Measurements from ENCODE around the gene MITF. TPM values are rescaled to one million over a fixed set of nuclear protein-coding genes. Genes with fewer than 3 reads are reported as not detected.

Gene MITF
- total and polyA plus RNA-seq, 10 donors: 0.83 to 11.9 (median 6.2) TPM

GRCh38 chr3:69951616-69952015 is 212.4 kb downstream of the MITF start:
- TF ChIP-seq POLR2AphosphoS5 (IDR thresholded peaks at IDR 0.05) (no peak), POLR2A (IDR thresholded peaks at IDR 0.05) (no peak), CTCF (IDR thresholded peaks at IDR 0.05 in 8 of 11, conservative IDR thresholded peaks at IDR 0.05 in 3 of 11) (no peak)
- intact Hi-C loops (cut with DNase I; ENCODE audit: low total_unique reads): no loop called here
- Histone ChIP-seq H3K36me3 (no peaks in the 10 kb centered on the region), H3K27ac (no peak overlapping the region), H3K4me3 (no peak overlapping the region), H3K27me3 (replicated peaks in 1 of 7) (no peaks in the 10 kb centered on the region), H3K9me3 (no peaks in the 10 kb centered on the region), H3K4me1 (no peaks in the 10 kb centered on the region)
- WGBS, 5 donors: 71 to 90% (median 77%) methylated on average over 3 of the region's 3 CpGs
- no peak for DNase-seq

- Histone ChIP-seq H3K9me3 (no peaks in the 10 kb centered on the region), H3K36me3 (peaks cover 0 to 9% (median 0%) of the 10 kb centered on the region in 6 donors), H3K27ac (no peak overlapping the region), H3K4me1 (no peaks in the 10 kb centered on the region), H3K4me3 (no peak overlapping the region), H3K27me3 (replicated peaks in 1 of 7) (no peaks in the 10 kb centered on the region)
- 76 to 85% (median 82%) methylated on average over 7 of the region's 7 CpGs for WGBS, 5 donors
- intact Hi-C loops (cut with DNase I; ENCODE audit: low total_unique reads): no loop called here
- no peak for DNase-seq
- TF ChIP-seq POLR2A (IDR thresholded peaks at IDR 0.05) (no peak), CTCF (IDR thresholded peaks at IDR 0.05 in 8 of 11, conservative IDR thresholded peaks at IDR 0.05 in 3 of 11) (no peak)
These were observed 220.3 kb downstream of the MITF start for GRCh38 chr3:69959581-69959980.

- Histone ChIP-seq H3K27ac (no peak overlapping the region), H3K9me3 (no peaks in the 10 kb centered on the region), H3K36me3 (peaks cover 0 to 9% (median 0%) of the 10 kb centered on the region in 6 donors), H3K27me3 (replicated peaks in 1 of 7) (no peaks in the 10 kb centered on the region), H3K4me1 (no peaks in the 10 kb centered on the region), H3K4me3 (no peak overlapping the region)
- DNase-seq: no peak
- TF ChIP-seq POLR2AphosphoS5 (IDR thresholded peaks at IDR 0.05) (no peak), CTCF (IDR thresholded peaks at IDR 0.05 in 8 of 11, conservative IDR thresholded peaks at IDR 0.05 in 3 of 11) (no peak), POLR2A (IDR thresholded peaks at IDR 0.05) (no peak)
- intact Hi-C loops (cut with DNase I; ENCODE audit: low total_unique reads): no loop called here
- 87 to 96% (median 92%) methylated on average over 5 of the region's 5 CpGs for WGBS, 5 donors
These were observed 222.6 kb downstream of the MITF start for GRCh38 chr3:69961706-69962439.

GRCh38 chr3:69963643-69964042 is 224.4 kb downstream of the MITF start:
- 87 to 100% (median 98%) methylated on average over 3 of the region's 3 CpGs for WGBS, 5 donors
- H3K4me3 ChIP-seq: no peak overlapping the region
- intact Hi-C loops (cut with DNase I; ENCODE audit: low total_unique reads): no loop called here
- H3K9me3 ChIP-seq: no peaks in the 10 kb centered on the region
- no peak overlapping the region for H3K27ac ChIP-seq
- DNase-seq: no peak
- H3K4me1 ChIP-seq: no peaks in the 10 kb centered on the region
- peaks cover 0 to 9% (median 0%) of the 10 kb centered on the region in 6 donors for H3K36me3 ChIP-seq
- H3K27me3 ChIP-seq (replicated peaks in 1 of 7): no peaks in the 10 kb centered on the region
- no peak for TF ChIP-seq CTCF (IDR thresholded peaks at IDR 0.05 in 8 of 11, conservative IDR thresholded peaks at IDR 0.05 in 3 of 11)
- TF ChIP-seq POLR2AphosphoS5 (IDR thresholded peaks at IDR 0.05): no peak
- TF ChIP-seq POLR2A (IDR thresholded peaks at IDR 0.05): no peak

All from spleen (tissue), 11 donors.